ENCODE results near the gene USP10. TPM values are rescaled to one million over a fixed set of nuclear protein-coding genes. Genes with fewer than 3 reads are reported as not detected.

Gene USP10
- total RNA-seq, 1 donor from 2014 or later: 73.4 TPM

DNA sequence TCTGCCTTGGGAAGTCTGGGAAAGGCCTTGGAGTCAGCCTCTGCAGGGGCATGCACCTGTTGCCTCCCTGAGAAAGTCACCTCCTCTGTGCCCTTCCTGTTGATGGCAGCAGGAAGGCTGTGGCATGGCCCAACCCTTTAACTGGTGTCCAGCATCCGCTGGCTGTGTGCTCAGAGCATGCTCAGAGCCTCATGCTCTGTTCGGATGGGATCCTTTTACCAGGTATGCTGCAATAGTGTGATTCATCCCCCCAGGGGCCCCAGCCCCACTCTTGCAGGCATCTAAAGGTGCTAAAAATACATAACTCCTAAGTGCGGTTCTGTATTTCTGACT lies 26.6 kb upstream of the USP10 start:
- DNase-seq (ENCODE audit: low read depth): no peak
- H3K4me3 ChIP-seq (ENCODE audit: low read depth, low read length): no peak overlapping the region
- TF ChIP-seq, protein P1, sequence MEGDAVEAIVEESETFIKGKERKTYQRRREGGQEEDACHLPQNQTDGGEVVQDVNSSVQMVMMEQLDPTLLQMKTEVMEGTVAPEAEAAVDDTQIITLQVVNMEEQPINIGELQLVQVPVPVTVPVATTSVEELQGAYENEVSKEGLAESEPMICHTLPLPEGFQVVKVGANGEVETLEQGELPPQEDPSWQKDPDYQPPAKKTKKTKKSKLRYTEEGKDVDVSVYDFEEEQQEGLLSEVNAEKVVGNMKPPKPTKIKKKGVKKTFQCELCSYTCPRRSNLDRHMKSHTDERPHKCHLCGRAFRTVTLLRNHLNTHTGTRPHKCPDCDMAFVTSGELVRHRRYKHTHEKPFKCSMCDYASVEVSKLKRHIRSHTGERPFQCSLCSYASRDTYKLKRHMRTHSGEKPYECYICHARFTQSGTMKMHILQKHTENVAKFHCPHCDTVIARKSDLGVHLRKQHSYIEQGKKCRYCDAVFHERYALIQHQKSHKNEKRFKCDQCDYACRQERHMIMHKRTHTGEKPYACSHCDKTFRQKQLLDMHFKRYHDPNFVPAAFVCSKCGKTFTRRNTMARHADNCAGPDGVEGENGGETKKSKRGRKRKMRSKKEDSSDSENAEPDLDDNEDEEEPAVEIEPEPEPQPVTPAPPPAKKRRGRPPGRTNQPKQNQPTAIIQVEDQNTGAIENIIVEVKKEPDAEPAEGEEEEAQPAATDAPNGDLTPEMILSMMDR (conservative IDR thresholded peaks at IDR 0.05; ENCODE audit: low read depth, low read length): no peak

DNA sequence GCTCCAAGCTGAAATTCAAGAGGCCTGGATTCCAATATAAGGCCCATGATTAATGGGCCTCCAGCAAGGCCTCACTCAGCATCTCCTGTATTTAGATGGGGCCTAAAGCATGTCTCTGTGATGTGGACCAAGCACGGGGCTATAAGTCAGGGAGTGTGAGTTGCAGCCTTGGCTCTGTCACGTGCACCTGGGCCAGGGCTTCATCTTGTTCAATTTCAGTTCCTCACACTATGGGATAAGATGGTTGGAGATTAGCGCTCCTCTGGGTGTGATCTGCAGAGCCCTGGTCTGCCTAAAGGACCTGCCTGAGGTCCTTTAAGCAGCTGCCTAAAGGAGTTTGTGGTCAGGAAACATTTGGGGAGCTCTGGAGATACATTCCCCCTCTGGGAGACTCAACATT lies 26.2 kb upstream of the USP10 start:
- H3K4me3 ChIP-seq (ENCODE audit: low read depth, low read length): no peak overlapping the region
- TF ChIP-seq, protein P1 (conservative IDR thresholded peaks at IDR 0.05; ENCODE audit: low read depth, low read length): no peak
- DNase-seq (ENCODE audit: low read depth): no peak

DNA sequence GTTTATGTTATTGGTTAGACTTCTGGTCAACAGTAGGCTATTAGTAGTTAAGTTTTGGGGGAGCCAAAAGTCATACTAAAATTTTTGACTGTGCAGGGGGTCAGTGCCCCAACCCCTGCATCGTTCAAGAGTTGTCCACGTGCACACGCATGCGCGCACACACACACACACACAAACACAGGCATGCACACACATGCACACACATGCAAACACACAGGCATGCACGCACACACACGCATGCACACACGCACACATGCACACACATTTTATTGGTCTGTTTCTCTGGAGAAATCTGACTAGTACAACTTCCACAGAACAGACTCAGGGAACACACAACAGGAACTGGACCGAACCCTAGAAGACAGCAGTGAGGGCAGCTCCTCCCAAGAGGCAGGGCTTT lies 24.4 kb upstream of the USP10 start:
- no peak overlapping the region for H3K4me3 ChIP-seq (ENCODE audit: low read depth, low read length)
- DNase-seq (ENCODE audit: low read depth): no peak
- TF ChIP-seq, protein P1 (conservative IDR thresholded peaks at IDR 0.05; ENCODE audit: low read depth, low read length): no peak

DNA sequence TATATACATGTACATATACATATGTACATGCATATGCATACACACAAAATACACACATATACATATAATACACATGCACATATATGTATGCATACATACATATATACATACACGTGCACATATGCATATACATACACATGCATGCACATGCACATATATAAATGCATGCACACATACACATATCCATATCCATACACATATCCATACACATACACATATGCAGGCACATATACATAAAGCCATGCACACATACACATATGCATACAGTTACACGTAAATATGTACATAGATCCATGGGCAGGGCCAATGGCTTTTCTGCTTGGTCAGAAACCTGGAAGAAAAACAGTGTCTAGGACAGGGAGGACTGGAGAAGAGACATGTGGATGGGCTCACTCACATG lies 23.9 kb upstream of the USP10 start:
- no peak overlapping the region for H3K4me3 ChIP-seq (ENCODE audit: low read depth, low read length)
- TF ChIP-seq, protein P1 (conservative IDR thresholded peaks at IDR 0.05; ENCODE audit: low read depth, low read length): no peak
- DNase-seq (ENCODE audit: low read depth): no peak

DNA sequence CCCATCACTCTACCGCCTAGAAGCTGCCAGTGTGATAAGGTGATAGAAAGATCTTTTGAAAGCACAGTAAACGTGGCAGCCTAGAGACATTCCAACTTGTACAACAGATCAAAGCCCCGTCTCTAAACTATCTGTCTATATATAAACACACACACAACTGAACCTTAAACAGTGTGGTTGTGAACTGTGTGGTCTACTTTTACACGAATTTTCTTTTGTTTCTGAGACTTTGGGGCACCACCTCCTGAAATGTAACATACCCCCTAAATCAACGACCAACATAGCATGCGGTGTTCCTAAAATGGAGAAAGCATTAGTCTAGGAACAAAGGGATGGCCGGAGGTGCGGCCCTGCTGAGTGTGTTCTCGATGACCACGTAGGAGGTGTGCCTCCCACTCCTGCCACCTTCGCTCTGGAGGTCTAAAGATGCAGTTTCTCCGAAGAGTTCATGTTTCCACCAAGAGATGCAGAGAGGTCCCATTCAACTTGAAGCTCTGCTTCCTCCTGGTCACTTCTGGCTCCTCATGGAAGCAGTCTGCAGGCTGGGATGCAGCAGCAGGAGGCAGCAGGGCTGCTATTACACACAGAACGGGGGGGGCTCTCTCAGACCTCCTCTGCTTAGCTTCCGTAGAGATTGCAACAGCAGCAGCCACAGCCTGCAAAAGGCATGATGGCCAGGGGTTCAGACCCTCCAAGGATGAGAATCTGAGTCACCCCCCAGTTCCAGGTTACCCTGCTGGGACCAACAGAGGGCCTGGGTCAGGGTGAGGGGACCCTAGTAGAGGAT lies 22.6 kb upstream of the USP10 start:
- H3K4me3 ChIP-seq (ENCODE audit: low read depth, low read length): no peak overlapping the region
- DNase-seq (ENCODE audit: low read depth): no peak

DNA sequence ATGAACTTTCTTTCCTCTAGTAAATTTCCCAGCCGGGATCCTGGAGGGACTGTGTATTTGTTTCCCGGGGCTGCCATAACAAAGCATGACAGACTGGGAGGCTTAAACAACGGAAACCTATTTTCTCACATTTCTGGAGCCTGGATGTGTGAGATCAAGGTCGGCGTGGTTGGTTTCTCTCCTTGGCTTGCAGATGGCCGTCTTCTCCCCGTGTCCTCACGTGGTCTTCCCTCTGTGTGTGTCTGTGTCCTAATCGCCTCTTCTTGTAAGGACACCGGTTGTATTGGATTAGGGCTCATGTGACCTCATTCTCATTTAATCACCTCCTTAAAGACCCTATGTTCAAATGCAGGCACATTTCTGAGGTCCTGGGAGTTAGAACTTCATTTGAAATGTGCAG lies 22.0 kb upstream of the USP10 start:
- no peak overlapping the region for H3K4me3 ChIP-seq (ENCODE audit: low read depth, low read length)
- TF ChIP-seq, protein P1 (conservative IDR thresholded peaks at IDR 0.05; ENCODE audit: low read depth, low read length): no peak
- no peak for DNase-seq (ENCODE audit: low read depth)

More for the DNA sequence above, 22.6 kb upstream of the USP10 start:
- TF ChIP-seq, protein P1 (conservative IDR thresholded peaks at IDR 0.05; ENCODE audit: low read depth, low read length): no peak

DNA sequence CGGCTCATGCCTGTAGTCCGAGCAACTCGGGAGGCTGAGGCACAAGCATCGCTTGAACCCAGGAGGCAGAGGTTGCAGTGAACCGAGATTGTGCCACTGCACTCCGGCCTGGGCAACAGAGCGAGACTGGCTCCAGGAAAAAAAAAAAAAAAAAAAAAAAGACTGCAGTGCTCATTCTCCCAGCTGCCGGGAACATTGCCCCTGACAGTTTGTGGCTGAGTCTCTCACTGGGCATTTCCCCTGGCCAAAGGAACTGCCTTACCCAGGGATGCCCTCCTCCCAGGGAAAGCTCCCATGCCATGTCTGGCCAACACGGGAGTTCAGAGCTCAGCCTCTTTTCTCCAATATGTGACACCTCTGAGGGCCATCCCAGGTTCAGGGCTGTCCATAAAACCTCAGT lies 21.3 kb upstream of the USP10 start:
- TF ChIP-seq, protein P1 (conservative IDR thresholded peaks at IDR 0.05; ENCODE audit: low read depth, low read length): no peak
- DNase-seq (ENCODE audit: low read depth): no peak
- H3K4me3 ChIP-seq (ENCODE audit: low read depth, low read length): no peak overlapping the region
